ENCODE measurements around the gene CSMD2. TPM values are rescaled to one million over a fixed set of nuclear protein-coding genes. Genes with fewer than 3 reads are reported as not detected.

CSMD2 gene
- total RNA-seq, 2 donors from 2014 or later, result 0.62 to 2.8 TPM

- Histone ChIP-seq H3K9me3 (ENCODE audit: control insufficient read depth, low read length) (no peaks in the 10 kb centered on the region), H3K4me3 (ENCODE audit: low read length) (no peak overlapping the region), H3K27me3 (ENCODE audit: control insufficient read depth, insufficient read depth, low read length, poor library complexity, severe bottlenecking) (no peaks in the 10 kb centered on the region), H3K4me1 (ENCODE audit: control insufficient read depth, insufficient read depth, low read length) (no peaks in the 10 kb centered on the region), H3K27ac (ENCODE audit: low read depth, low read length) (no peak overlapping the region), H3K9ac (ENCODE audit: extremely low read depth, low read length, poor library complexity, severe bottlenecking) (no peak overlapping the region), H3K36me3 (ENCODE audit: control insufficient read depth, insufficient read depth, low read length) (no peaks in the 10 kb centered on the region)
- Mint-ChIP-seq H3K36me3 (ENCODE audit: low read depth) (no peaks in the 10 kb centered on the region), H3K27ac (no peak overlapping the region), H3K27me3 (ENCODE audit: insufficient read depth) (peaks cover 5% of the 10 kb centered on the region), H3K4me1 (no peaks in the 10 kb centered on the region), H3K4me3 (no peak overlapping the region), H3K9me3 (no peaks in the 10 kb centered on the region)
- no peak for DNase-seq
- WGBS, 2 experiments (ENCODE audit: insufficient coverage in 1 of 2, insufficient read length in 1 of 2), result 67 to 83% methylated on average over 1 of the region's 1 CpG
- TF ChIP-seq CTCF (conservative IDR thresholded peaks at IDR 0.05), result no peak
These were observed 468.7 kb downstream of the CSMD2 start for GRCh38 chr1:33696311-33696710.

- Mint-ChIP-seq H3K27me3 (ENCODE audit: insufficient read depth) (peaks cover 1% of the 10 kb centered on the region), H3K27ac (no peak overlapping the region), H3K4me1 (no peaks in the 10 kb centered on the region), H3K9me3 (no peaks in the 10 kb centered on the region), H3K4me3 (no peak overlapping the region), H3K36me3 (ENCODE audit: low read depth) (no peaks in the 10 kb centered on the region)
- DNase-seq, result no peak
- H3K36me3 ChIP-seq (ENCODE audit: control insufficient read depth, insufficient read depth, low read length), result no peaks in the 10 kb centered on the region
- H3K27ac ChIP-seq (ENCODE audit: low read depth, low read length), result no peak overlapping the region
- H3K9ac ChIP-seq (ENCODE audit: extremely low read depth, low read length, poor library complexity, severe bottlenecking), result no peak overlapping the region
- no peaks in the 10 kb centered on the region for H3K27me3 ChIP-seq (ENCODE audit: control insufficient read depth, insufficient read depth, low read length, poor library complexity, severe bottlenecking)
- H3K9me3 ChIP-seq (ENCODE audit: control insufficient read depth, low read length), result no peaks in the 10 kb centered on the region
- H3K4me1 ChIP-seq (ENCODE audit: control insufficient read depth, insufficient read depth, low read length), result no peaks in the 10 kb centered on the region
- WGBS, 2 experiments (ENCODE audit: insufficient coverage in 1 of 2, insufficient read length in 1 of 2), result 91 to 95% methylated on average over 6 to 7 of the region's 7 CpGs
- no peak for TF ChIP-seq CTCF (conservative IDR thresholded peaks at IDR 0.05)
- no peak overlapping the region for H3K4me3 ChIP-seq (ENCODE audit: low read length)
These were observed 472.5 kb downstream of the CSMD2 start for GRCh38 chr1:33692206-33693188.

GRCh38 chr1:33687000-33687399 lies 478.0 kb downstream of the CSMD2 start:
- Mint-ChIP-seq H3K4me3 (no peak overlapping the region), H3K27me3 (ENCODE audit: insufficient read depth) (peaks cover 4% of the 10 kb centered on the region), H3K9me3 (no peaks in the 10 kb centered on the region), H3K36me3 (ENCODE audit: low read depth) (no peaks in the 10 kb centered on the region), H3K4me1 (no peaks in the 10 kb centered on the region), H3K27ac (no peak overlapping the region)
- Histone ChIP-seq H3K27me3 (ENCODE audit: control insufficient read depth, insufficient read depth, low read length, poor library complexity, severe bottlenecking) (no peaks in the 10 kb centered on the region), H3K36me3 (ENCODE audit: control insufficient read depth, insufficient read depth, low read length) (no peaks in the 10 kb centered on the region), H3K9me3 (ENCODE audit: control insufficient read depth, low read length) (no peaks in the 10 kb centered on the region), H3K9ac (ENCODE audit: extremely low read depth, low read length, poor library complexity, severe bottlenecking) (no peak overlapping the region), H3K4me3 (ENCODE audit: low read length) (no peak overlapping the region), H3K27ac (ENCODE audit: low read depth, low read length) (no peak overlapping the region), H3K4me1 (ENCODE audit: control insufficient read depth, insufficient read depth, low read length) (no peaks in the 10 kb centered on the region)
- TF ChIP-seq CTCF (conservative IDR thresholded peaks at IDR 0.05), result no peak
- no peak for DNase-seq
- 89 to 100% methylated on average over 1 of the region's 1 CpG for WGBS, 2 experiments (ENCODE audit: insufficient coverage in 1 of 2, insufficient read length in 1 of 2)
